Retina (tissue), 1 donor: ENCODE results near the gene PCID2.
A peak's percentile ranks its signal among the peaks of the same experiment; 100 is the strongest.
"Not testable (repeated sequence)": the region's sequence is repeated elsewhere in the genome, so short reads cannot be mapped to it uniquely, and the experiment has no call there.

Experiments
- DNase-seq: peaks from one replicate; pipeline ENCODE4 v3.0.0-alpha.2; 2016

PCID2 gene

DNA sequence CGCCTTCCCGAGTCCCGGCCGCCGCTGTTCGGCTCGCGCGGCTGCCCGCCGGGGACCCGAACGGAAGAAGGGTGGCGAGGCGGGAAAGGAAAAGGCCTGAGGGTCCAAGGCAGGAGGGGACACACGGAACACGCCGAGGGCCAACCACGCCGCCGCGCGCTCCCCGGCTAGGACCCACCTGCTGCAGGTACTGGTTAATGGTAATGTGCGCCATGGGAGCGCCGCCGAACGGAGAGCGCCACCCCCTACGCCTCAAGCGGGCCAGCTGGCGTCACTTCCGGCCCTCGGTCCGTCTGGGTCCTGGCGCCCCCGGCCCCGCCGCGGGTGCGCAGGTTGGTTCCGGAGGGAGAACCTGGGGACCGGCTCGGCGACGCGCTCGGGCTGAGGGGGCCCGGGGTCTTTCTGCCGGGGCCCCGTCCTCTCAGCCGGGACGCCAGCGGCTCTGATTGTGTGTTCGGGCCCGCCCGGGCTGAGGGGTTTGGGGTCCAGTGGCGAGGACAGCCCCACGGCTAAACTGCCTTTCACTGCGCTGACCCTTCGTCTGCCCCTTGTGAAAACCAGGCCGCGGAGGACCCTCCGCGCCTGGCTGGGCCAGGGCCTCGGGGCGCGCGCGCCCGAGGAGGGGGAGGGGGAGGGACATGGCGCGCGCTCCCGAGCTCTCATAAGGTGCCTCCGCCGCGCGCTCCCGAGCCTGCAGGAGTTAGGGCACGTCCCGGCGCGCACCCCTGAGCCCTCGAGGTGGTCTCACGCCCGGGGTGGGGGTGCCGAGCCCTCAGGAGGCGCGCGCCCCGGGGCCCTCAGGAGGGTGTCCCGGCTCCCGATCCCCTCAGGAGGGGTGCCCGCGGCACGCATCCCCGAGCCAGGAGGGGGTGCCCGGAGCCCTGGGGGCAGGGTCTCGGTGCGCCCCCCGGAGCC is at the start of gene PCID2:
Gene PCID2, minus strand, starts transcription at position 249 of the 915 bp plus-strand sequence. Its CDS starts 35 bp downstream, at position 214.
- DNase-seq = peak; percentile 99

DNA sequence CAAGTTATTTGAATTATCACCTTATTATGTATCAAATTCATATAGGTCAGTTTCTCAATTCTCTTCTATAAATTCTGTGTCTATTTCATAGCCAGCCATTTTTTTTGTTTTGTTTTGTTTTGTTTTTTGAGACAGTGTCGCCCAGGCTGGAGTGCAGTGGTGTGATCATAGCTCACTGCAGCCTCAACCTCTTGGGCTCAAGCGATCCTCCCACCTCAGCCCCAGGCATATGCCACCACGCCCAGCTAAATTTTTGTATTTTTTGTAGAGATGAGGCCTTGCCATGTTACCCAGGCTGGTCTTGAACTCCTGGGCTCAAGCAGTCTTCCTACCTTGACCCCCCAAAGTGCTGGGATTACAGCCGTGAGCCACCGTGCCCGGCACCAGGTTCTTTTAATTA is 49.4 kb upstream of the PCID2 start:
- DNase-seq = not testable (repeated sequence)

DNA sequence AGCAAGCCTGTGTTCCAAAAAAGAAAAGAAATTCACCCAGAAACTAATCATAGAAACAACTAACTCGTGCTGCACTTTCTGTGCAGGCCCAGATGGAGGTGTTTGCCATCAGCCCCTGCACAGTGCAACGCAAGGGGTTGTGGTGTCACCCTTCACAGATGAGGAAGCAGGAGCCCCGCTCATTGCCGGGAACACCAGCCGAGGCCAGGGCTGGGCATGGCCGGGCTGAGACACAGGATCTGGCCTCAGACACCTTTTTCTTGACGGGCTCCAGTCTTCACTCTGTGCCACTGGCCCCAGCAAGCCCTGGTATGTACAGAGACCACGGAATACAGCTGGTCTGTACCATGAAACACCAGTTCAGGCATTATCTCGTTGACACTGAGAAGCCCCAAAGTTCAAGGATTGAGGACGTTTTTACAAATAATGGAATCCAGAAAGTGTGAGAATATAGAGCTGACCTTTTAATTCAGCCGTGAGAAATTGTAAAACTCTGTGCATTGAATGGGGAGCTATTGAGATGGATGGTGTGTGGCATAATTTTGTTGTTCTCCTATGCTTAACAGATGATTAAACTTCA is 44.1 kb upstream of the PCID2 start:
- DNase-seq = no peak

DNA sequence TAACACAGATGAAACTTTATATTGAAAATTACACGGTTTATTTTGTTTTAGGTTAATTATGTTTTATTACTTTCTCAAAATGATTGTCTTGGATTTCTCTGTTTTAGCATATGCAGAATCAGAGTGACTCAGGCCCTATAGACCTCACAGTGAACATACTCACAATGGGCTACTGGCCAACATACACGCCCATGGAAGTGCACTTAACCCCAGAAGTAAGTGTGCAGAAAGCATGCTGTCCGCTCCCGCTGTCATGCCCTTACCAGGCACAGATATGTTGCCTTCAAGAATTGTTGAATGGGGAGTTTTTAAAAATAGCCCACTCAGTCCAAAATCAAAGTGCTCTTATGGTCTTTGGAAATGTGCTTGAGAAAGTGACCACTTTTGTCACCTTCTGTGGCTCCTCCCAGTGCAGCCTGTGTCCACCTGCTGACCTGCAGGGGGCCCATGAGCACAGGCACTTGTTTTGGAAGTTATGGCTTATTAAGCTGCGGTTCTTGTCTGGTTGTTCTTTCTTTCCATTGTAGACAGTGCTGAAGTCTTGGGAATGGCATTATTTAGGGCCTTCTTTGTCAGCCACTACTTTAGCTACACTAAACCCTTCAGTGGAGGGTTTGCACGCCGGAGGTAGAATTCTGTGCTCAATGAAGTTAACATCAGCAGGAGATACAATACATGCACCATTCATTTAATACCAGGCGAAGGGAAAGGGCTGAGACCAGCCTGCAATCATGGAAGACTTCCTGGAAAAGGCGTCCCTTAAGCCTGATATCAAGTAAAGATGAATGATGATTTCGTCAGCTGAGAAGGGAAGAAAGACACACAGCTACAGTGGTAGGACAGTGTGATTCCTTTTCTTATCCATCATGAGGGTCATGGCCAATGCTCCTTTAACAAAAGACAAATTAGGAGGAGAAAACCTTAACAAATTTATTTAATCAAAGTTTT is 37.7 kb upstream of the PCID2 start:
- DNase-seq = no peak

DNA sequence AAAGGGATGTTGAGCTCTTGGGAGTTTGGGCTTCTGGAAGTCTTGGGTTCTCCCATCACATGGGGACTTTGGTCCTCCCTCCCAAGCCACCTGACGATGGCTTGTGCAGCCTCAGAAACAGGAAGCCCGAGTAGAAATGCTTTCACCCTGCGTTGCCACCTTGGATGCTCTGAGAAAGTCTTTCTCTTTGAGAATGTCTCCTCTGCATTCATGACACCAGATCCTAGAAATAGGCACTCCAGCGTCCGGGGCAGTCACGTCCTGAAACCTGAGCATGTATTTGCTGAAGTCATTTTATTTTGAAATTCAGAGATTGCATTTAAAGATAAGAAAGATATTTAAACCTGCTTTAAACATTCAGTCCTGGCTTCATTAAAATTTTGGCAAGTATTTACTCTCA is 35.4 kb upstream of the PCID2 start:
- no peak for DNase-seq

DNA sequence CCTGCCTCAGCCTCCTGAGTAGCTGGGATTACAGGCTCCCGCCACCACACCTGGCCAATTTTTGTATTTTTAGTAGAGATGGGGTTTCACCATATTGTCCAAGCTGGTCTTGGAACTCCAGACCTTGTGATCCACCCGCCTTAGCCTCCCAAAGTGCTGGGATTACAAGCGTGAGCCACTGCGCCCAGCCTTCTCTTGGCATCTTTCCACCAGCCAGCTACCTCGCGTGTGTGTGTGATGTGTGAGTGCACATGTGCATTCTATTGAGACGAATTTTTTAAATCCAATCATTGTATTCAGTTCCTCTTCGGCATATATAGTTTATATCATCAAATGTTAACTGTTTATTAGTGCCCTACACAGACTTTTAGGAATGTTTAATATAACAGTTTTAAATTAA is 33.2 kb upstream of the PCID2 start:
- not testable (repeated sequence) for DNase-seq

DNA sequence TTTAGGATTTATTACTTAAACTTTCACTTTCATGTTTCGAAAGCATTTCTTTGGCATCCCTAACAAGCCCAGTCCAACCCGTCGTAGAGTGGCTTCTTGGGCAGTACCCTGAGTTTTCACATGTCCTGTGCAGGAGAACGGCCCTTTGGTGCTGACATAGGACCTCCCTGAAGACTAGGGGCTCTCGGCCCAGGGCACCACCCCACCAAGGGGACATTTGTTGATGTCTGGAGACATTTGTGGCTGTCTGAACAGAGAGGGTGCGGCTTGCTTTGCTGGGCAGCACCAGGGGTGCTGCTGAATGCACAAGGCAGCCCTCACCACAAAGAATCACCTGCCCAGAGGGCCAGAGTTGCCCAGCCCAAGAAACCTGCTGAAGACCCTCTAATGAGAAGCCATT is 31.5 kb upstream of the PCID2 start:
- no peak for DNase-seq

DNA sequence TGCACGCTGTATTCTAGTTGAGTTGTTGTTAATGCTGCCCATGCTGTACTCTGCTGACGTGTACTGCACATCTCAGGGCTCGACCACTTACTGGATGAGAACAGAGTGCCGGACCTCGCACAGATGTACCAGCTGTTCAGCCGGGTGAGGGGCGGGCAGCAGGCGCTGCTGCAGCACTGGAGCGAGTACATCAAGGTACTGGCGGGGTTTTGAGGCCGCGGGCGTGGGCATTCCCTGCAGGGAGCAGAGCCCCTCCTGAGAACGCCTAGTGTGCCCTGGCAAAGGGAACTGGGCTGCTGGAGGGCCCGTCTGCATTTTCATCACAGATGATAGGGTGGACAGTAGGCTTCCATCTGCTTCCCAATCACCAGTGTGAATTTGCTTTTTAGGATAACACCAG is 30.9 kb upstream of the PCID2 start:
- no peak for DNase-seq

DNA sequence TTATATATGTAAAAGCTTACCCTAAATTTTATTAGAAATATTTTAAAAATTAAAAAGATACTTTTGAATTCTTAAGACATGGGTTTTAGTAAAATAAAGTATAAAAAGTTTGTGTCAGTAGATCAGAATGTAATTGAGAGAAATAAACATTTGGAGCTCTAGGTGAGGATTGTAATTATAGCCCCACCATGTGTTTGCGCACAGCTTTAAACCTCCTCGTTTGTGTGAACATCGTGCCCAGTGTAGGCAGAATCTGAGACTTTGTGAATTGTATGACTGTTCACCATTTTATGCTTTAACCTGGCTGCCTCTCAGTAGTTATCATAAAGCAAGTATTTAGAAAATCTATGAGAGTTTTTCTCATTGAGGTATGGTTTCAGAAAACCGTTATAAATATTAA is 30.1 kb upstream of the PCID2 start:
- DNase-seq = no peak

DNA sequence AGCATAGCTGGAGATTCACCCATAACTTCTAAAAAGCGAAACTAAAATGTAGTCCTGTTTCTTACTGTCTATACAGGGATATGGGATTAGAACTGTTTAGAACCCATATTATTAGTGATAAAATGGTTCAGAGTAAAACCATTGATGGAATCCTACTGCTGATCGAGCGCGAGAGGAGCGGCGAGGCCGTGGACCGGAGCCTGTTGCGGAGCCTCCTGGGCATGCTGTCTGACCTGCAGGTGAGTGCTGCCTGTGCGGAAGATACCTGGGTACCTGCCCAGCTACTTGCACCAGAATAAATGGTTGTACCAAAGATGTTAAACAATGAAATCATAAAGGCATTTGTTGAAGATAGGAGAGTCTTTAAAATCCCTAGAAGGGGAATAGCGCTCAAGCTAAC is 24.6 kb upstream of the PCID2 start:
- no peak for DNase-seq

DNA sequence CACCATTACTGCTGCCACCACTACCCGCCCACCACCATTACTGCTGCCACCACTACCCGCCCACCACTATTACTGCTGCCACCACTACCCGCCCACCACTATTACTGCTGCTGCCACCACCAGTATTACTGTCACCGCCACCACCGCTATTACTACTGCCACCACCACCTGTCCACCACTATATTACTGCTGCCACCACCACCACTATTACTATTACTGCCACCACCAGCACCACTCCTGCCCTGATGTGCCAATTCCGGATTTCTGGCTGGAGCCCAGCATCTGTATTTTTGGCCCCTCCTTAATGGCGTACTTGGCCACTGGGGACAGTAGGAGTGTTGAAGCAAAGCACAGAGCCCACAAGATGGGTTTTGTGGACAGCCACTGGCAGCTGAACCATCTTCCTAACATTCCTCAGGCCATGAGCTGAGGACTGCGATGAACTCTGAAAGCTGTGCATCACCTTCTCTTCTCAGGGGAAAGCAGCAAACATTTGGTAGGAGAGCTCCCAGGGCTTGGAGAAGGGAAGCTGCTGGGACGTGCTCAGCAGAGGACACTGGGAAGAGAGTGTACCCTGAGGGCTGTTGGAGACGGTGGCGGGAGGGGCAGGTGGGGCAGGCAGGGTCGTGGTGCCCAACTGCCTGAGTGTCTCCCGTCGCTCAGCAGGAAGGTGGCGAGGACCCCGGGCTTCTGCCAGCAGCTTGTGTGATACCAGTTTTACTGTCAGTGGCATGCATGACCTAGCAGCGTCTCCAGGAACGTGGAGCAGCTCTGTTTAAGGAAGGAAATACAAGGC is 23.9 kb upstream of the PCID2 start:
- DNase-seq = no peak

DNA sequence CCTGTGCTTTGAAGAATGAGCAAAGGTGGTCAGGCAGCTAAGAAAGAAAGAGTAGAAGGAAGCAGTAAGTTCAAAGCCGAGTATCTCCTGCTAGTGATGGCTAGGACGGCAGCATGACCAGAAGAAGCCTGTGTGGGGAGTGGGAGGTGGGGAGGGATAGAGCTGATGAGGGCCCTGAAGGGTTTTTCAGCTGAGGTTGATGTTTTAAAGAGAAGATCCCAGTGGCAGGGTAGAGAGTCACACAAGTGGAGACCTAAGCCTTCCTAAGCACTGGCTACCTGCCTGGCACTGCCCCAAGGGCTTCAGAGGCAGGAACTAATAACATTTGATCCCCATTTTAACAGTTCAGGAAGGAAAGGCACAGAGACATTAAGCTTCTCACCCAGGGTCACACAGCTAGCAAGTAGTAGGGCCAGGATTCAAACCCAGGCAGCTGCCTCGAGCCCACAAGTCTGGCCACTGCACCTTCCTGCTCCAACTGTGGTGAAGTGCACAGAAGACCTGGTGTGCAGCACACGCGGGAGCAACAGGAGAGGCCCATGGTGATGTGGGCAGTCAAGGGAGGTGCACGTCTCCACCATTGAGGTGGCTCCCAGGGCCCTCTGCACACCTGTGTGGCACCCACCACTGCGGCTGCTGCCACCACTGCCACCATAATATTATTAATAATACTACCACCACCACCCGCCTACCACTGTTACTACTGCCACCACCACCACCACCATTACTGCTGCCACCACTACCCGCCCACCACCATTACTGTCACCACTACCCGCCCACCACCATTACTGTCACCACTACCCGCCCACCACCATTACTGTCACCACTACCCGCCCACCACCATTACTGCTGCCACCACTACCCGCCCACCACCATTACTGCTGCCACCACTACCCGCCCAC is 23.1 kb upstream of the PCID2 start:
- no peak for DNase-seq

DNA sequence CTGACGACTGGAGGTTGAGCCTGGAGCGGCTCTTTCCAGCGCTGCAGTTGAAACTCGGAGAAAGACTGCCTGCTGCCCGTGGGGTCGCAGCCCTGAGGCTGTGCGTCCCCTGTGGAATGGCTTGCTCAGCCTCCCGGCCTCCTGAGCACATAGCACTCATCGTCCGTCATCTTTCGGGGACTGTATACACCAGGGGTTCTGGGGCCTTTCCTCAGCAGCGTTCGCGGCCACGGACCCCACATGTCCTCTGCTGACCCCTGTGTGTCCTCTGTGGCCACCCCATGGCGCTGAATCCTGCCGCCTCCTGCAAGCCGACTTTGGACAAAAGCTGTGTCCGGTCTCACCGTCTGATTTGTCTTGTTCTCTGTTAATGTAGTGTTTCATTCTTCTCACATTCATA is 21.3 kb upstream of the PCID2 start:
- DNase-seq = no peak

DNA sequence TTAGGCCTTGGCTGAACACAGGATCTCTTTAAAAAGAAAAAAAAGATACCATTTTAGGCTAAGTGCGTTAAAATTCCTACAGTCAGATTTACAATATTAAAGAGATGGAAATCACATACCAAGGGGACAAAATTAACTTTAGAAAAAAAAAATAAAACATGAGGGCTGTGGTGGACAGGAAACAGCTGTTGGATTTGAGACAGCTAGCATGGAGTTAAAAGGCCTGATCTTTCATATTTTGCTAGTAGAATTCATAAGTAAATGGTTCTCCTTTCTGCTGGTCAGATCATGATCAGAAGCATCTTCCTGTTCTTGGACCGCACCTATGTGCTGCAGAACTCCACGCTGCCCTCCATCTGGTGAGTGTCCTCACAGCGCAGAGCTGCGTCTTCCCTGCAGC is 20.7 kb upstream of the PCID2 start:
- DNase-seq = no peak

DNA sequence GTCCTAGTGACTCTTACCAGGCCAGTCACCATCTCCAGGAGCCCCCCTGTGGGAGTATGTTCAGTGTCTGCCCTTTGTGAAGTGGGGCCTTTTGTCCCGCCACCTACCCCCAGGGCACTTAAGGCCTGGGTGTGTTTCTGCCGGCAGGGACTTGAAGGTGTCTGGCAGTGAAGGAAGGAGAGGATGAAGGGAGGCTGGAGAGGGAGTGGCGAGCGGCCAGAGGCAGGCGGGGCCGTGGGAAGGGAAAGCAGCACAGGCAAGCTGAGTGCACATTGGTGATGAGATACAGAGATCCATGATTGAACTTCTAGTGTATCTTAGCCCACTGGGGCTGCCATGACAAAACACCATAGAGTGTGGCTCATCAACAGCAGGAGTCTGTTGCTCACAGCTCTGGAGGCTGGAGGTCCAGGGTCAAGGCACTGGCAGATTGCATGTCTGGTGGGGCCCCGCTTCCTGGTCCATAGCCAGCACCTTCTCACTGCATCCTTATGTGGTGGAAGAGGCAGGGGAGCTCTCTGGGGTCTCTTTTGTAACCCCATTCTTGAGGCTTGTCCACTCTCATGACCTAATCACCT is 18.5 kb upstream of the PCID2 start:
- no peak for DNase-seq

DNA sequence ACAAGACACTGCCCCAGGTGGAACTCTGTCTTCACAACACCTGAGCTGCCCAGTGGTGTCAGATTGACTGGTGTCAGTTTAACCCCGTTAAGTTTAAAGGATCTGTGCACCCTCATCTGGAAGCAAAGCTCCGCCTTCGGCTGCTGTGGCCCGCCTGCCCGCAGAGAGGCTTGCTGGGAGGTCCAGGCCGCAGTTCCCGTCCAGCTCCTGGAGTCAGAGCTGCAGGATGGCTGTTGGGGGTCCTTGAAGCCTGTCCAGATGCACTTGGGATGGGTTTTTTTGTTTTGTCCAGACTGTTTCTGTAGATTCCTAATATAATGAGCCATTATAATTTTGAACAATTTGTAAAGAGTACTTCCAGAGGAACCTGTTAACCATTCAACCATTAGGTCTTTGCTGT is 17.0 kb upstream of the PCID2 start:
- no peak for DNase-seq

DNA sequence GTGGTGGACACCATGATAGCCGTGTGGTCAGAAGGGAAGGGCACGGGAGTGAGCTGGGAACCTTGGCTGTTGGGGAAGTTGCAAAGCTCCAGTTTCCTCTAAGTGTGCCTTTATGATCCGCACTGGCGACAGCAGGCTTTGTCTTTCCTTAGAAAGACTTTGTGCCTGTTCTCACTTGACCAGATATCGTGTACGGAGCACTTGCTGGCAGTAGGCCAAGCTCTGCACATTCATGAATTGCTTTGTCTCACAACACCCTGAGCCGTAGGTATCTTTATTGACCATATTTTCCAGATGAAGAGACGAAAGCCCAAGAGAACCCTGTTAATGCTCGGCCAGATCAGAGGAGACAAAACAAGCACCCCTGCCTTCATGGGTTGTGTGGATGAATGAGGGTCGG is 16.0 kb upstream of the PCID2 start:
- DNase-seq = no peak

DNA sequence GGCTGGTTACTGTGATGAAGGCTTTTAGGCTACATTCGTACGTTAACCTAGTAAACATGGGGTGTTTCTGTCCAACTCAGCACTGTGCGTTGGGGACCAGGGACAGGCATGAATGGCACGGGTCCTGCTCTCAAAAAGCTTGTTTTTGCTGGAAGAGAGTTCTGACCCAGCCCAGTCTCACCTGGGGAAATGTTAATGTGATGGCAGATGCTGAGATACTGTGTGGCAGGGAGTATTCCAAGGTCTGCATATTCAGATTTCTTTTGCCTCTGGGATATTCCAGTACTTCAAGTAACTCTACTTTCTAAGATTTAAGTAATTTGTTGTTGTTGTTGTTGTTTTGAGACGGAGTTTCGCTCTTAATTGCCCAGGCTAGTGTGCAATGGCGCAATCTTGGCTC is 14.6 kb upstream of the PCID2 start:
- no peak for DNase-seq

DNA sequence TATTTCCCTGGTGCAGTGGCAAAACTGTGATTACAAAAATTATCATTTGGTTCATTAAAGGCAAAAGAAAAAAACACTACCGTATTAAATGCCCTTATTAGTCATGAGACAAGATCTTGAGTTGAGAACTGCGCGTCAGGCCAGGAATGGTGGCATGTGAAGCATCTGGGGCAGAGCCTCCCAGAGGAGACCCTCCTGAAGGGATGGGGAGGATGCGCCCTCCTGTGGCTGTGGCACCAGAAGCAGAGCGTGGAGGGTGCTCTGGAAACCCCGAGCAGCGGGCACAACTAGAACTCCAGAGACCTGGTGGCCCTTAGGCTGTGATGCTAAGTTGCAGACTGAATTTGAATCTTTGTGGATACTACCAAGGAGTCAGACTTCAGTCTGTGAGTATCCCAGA is 12.4 kb upstream of the PCID2 start:
- no peak for DNase-seq

DNA sequence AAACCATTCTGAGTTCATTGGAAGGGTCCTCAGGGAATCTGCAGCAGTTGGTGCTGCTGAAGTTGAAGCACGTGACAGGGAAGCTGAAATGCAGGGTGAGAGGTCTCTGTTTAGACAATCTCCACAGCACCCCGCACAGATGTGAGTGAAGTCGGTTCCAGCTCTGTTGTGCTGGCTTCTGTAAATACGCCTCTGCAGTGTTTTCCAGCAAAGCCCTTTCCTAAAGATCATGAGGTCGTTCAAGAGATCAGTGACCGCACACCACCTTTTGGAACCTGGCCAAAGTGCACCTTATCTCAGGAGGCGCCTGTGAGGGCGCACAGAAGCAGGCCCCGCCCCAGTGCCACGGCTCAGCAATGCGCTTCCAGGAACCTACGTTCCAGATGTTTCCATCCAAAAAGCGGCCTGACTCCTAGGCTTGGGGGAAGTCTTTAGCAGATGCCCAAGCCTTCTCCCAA is 11.7 kb upstream of the PCID2 start:
- DNase-seq = no peak
